ELF-1 (cell line): ENCODE data around the gene HBB.
A peak's percentile ranks its signal among the peaks of the same experiment; 100 is the strongest.

Source experiments
- DNase-seq: peaks from one replicate; pipeline ENCODE4 v3.0.0-alpha.2; 2016; ENCODE audit warnings: low read depth, low spot score

HBB gene

GRCh38 chr11:5227681-5228080 is 810 bp upstream of the HBB start:
- no peak for DNase-seq

- no peak for DNase-seq
These were observed 1.4 kb downstream of the HBB start for GRCh38 chr11:5225480-5225871.

GRCh38 chr11:5224538-5225479 is 2.1 kb downstream of the HBB start:
- no peak for DNase-seq

GRCh38 chr11:5223686-5224085 is 3.2 kb downstream of the HBB start:
- no peak for DNase-seq

- no peak for DNase-seq
These were observed 3.7 kb downstream of the HBB start for GRCh38 chr11:5223146-5223545.

- no peak for DNase-seq
These were observed 16.4 kb downstream of the HBB start for GRCh38 chr11:5210376-5210885.

GRCh38 chr11:5204787-5205186 is 22.1 kb downstream of the HBB start:
- peak; percentile 35 for DNase-seq

- DNase-seq = no peak
These were observed 23.5 kb downstream of the HBB start for GRCh38 chr11:5203366-5203765.

- DNase-seq = no peak
These were observed 26.3 kb downstream of the HBB start, which contains the start of gene OR51V1 for GRCh38 chr11:5200582-5200981. Gene OR51V1 (minus strand): TSS chr11:5200682. CDS start chr11:5200682, 0 bp downstream.

GRCh38 chr11:5198285-5198684 is 28.6 kb downstream of the HBB start:
- no peak for DNase-seq

GRCh38 chr11:5197536-5197935 is 29.3 kb downstream of the HBB start:
- no peak for DNase-seq

GRCh38 chr11:5196731-5197130 is 30.1 kb downstream of the HBB start:
- no peak for DNase-seq

- DNase-seq = peak; percentile 13
These were observed 30.8 kb downstream of the HBB start for GRCh38 chr11:5196067-5196466.

GRCh38 chr11:5192738-5193137 is 34.1 kb downstream of the HBB start:
- DNase-seq = no peak

GRCh38 chr11:5188201-5188600 is 38.7 kb downstream of the HBB start:
- DNase-seq = no peak

GRCh38 chr11:5178046-5178837 is 48.6 kb downstream of the HBB start:
- no peak for DNase-seq
